SH-SY5Y (cell line): Measurements from ENCODE around the gene RAD1.

Experiments used
- GATA2 ChIP-seq: IDR thresholded peaks from 2 replicates; pipeline ENCODE4 v1.6.1; 2011; ENCODE audit warnings: mild to moderate bottlenecking, low read depth, low read length
- GATA3 ChIP-seq: IDR thresholded peaks from 2 replicates; pipeline ENCODE4 v1.6.1; 2011; ENCODE audit warnings: low read depth, mild to moderate bottlenecking, low read length, moderate library complexity

The RAD1 gene

GRCh38 chr5:34924462-34924765, 9.1 kb upstream of the RAD1 start:
- no peak for TF ChIP-seq GATA2
- no peak for TF ChIP-seq GATA3

- TF ChIP-seq GATA3 (no peak), GATA2 (no peak)
Observed at GRCh38 chr5:34923694-34924461, 8.6 kb upstream of the RAD1 start.

DNA sequence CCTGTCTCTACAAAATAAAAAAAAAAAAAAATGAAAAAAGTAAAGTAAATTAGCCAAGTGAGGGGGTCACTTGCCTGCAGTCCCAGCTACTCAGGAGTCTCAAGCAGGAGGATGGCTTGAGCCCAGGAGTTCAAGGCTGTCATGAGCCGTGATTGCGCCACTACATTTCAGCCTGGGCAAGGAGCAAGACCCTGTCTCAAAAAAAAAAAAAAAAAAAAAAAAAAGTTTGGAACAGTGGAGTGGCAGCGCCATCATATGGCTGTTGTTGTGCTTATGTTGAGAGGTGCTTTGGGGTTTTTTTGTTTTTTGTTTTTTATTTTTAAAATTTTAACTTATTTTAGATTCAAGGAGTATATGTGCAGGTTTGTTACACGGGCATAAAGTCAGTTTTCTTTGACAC, 3.8 kb upstream of the RAD1 start:
- TF ChIP-seq GATA3 (no peak), GATA2 (no peak)

- no peak for TF ChIP-seq GATA3
- TF ChIP-seq GATA2 = no peak
Observed at GRCh38 chr5:34918025-34918424, 2.7 kb upstream of the RAD1 start.

GRCh38 chr5:34916518-34916917, 1.2 kb upstream of the RAD1 start:
- TF ChIP-seq GATA3 = no peak
- no peak for TF ChIP-seq GATA2

GRCh38 chr5:34915856-34916192, 520 bp upstream of the RAD1 start:
- TF ChIP-seq GATA3 (no peak), GATA2 (no peak)

DNA sequence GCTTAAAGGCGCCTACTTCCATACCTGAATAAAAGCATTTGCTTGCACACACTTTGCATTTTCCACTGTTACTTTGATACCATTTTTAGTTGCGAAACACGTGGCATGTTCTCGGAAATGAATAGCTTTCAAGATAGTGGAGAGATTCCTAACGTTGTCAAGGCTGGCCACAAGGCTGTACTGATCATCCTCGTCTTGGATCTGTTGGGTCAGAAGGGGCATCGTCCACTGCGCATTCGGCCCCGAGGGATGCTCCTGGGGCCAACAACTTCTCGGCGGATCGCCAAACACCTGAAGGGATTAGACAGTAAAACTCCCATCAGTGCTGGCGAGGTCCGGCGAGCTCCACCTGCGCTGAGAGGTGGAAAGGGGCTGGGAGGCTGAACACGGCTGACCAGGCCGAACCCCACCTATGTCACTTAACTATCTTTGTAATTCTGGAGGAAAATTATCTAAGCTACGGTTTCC, 599 bp downstream of the RAD1 start:
- TF ChIP-seq GATA2 (no peak), GATA3 (no peak)

GRCh38 chr5:34913072-34913471, 2.2 kb downstream of the RAD1 start:
- TF ChIP-seq GATA2 (no peak), GATA3 (no peak)

DNA sequence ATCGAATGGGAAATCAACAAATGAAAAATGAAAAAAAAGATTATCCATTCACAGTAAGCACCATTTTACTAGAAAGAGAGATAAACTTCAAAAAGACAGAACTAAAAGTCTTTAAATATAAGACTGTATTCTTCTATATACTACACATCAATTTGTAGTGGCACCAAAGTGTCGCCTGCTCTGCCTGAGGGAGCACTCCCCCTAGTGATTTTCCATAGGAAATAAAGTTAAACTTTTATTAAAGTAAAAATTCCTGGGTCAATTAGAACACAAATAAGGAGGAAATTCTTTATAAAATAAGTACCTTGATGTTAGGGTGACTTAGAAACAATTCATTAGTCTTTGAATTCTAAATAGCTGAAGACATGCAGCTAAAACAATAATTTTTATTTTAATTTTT, 9.7 kb downstream of the RAD1 start:
- TF ChIP-seq GATA3 (no peak), GATA2 (no peak)

GRCh38 chr5:34903260-34903659, 12.0 kb downstream of the RAD1 start:
- TF ChIP-seq GATA2 (no peak), GATA3 (no peak)

GRCh38 chr5:34900652-34901051, 14.7 kb downstream of the RAD1 start:
- no peak for TF ChIP-seq GATA3
- no peak for TF ChIP-seq GATA2

- no peak for TF ChIP-seq GATA3
- no peak for TF ChIP-seq GATA2
Observed at GRCh38 chr5:34899066-34899465, 16.2 kb downstream of the RAD1 start.

GRCh38 chr5:34898258-34898895, 16.9 kb downstream of the RAD1 start:
- TF ChIP-seq GATA3 (no peak), GATA2 (no peak)

DNA sequence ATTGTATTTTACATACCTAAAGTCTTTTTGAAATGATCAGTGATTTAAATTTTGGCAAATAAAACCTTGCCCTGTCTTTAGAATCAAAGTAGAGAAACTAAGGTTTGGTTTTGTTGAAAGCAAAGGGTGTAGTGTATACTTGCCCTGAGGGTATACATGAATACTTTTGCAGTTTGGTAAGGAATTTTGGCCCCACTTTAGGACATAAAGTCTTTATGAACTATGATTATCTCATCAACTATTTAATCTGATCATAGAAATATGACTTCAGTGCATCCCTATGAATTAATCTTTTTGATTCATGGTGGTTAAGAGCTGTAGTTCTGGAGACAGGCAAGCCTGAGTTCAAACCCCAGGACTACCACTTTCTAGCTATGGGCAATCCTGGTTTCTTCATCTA, 17.7 kb downstream of the RAD1 start:
- no peak for TF ChIP-seq GATA2
- TF ChIP-seq GATA3 = no peak

- TF ChIP-seq GATA2 (no peak), GATA3 (no peak)
Observed at GRCh38 chr5:34895641-34896419, 19.5 kb downstream of the RAD1 start.

DNA sequence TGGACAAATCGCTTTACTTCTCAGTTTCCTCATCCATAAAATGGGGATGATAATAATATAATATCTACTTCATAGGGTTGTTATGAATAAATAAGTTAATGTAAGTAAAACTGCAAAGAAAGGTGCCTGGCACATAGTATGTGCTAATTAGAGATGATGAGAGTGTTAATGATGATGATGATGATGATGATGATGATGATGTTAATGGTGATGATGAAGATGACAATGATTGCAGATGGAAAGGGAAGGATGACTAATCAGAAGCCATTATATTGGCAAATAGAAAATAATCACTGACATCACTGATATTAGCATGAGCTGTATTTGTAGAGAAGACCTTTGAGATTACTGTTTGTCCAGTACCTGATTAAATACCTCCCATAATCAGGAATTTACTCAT, 20.6 kb downstream of the RAD1 start:
- TF ChIP-seq GATA3 (no peak), GATA2 (no peak)
